Sigmoid colon (tissue), 4 donors: Measurements from ENCODE around the gene TNFRSF21.

Source experiments
- CTCF ChIP-seq, 4 experiments: fragments of 450-650 bp in 3 of 4; fragments of 200-600 bp in 1 of 4; IDR thresholded peaks; one replicate each; pipeline ENCODE4 v1.5.1; 2016 to 2019; ENCODE audit warnings: antibody characterized with exemption in 4 of 4, mild to moderate bottlenecking in 3 of 4, moderate library complexity in 2 of 4
- EP300 ChIP-seq, 4 donors: sonication (generic); formaldehyde crosslinking; IDR thresholded peaks; one replicate each; pipeline ENCODE4 v1.6.1; 2017; ENCODE audit warnings: antibody characterized with exemption in 4 of 4
- POLR2A ChIP-seq, 2 donors: fragments of 450-650 bp; IDR thresholded peaks; one replicate each; pipeline ENCODE4 v1.6.1; 2016; ENCODE audit warnings: antibody characterized with exemption in 2 of 2, mild to moderate bottlenecking in 2 of 2, moderate library complexity in 2 of 2
- POLR2AphosphoS5 ChIP-seq, 4 donors: sonication (generic); formaldehyde crosslinking; IDR thresholded peaks; one replicate each; pipeline ENCODE4 v1.6.1; 2017; ENCODE audit warnings: antibody characterized with exemption in 4 of 4

GRCh38 chr6:47323321-47323720 is 13.6 kb upstream of the TNFRSF21 start:
- no peak for TF ChIP-seq POLR2AphosphoS5 (IDR thresholded peaks at IDR 0.05)
- no peak for TF ChIP-seq POLR2A (IDR thresholded peaks at IDR 0.05)
- TF ChIP-seq CTCF (IDR thresholded peaks at IDR 0.05), result no peak
- TF ChIP-seq EP300 (IDR thresholded peaks at IDR 0.05), result no peak
